Psoas muscle (tissue), 8 donors: ENCODE results near the gene SYVN1. TPM values are rescaled to one million over a fixed set of nuclear protein-coding genes. Genes with fewer than 3 reads are reported as not detected.

Experiments
- ATAC-seq, 4 donors: fragments of 200-7000 bp; cut with Tn5 transposase; one replicate each; pipeline ENCODE4 v1.9.1; 2020; ENCODE audit warnings: moderate library complexity in 3 of 4, mild to moderate bottlenecking in 2 of 4
- DNase-seq, 2 donors: peaks; one replicate each; pipeline ENCODE4 v3.0.0-alpha.2; 2020
- H3K27ac ChIP-seq: fragments of 200-600 bp; one replicate; pipeline ENCODE4 v1.8.0; 2022
- H3K27me3 ChIP-seq, 3 donors: fragments of 200-600 bp in 1 of 3; one replicate each; pipeline versions ENCODE4 v1.6.1 to v1.8.0; 2013 to 2022; ENCODE audit warnings: low read length in 2 of 3, mild to moderate bottlenecking in 2 of 3, moderate library complexity in 1 of 3; ENCODE audit not compliant: insufficient read depth in 3 of 3
- H3K36me3 ChIP-seq, 2 donors: fragments of 200-600 bp in 1 of 2; one replicate each; pipeline versions ENCODE4 v1.6.1 to v1.8.0; 2013 to 2022; ENCODE audit warnings: low read depth in 1 of 2, mild to moderate bottlenecking in 1 of 2, moderate library complexity in 1 of 2; ENCODE audit not compliant: insufficient read depth in 1 of 2
- H3K4me1 ChIP-seq: fragments of 200-600 bp; one replicate; pipeline ENCODE4 v1.8.0; 2022
- H3K4me3 ChIP-seq: fragments of 200-600 bp; one replicate; pipeline ENCODE4 v1.8.0; 2022; ENCODE audit warnings: mild to moderate bottlenecking
- H3K9me3 ChIP-seq: fragments of 200-600 bp; one replicate; pipeline ENCODE4 v1.8.0; 2022
- WGBS, 3 donors: extraction: QIAGEN DNeasy Blood & Tissue Kit; methylation state at CpG; one replicate each; pipeline versions ENCODE4 v1.1.6 to v1.1.7; 2013; 5-methylcytosine and 5-hydroxymethylcytosine counted together
- intact Hi-C, 2 donors: fragments of 100-400 bp; cut with DNase I; formaldehyde crosslinking; loops; one replicate each; pipeline versions ENCODE4 v1.11.0 to v1.14.2; 2022
- polyA plus RNA-seq, 3 donors: library from polyadenylated mRNA; stranded (reverse); fragments of 200-250 nt; gene quantifications; one replicate each; pipeline ENCODE4 v1.2.3, GENCODE V29; 2013
- total RNA-seq, 4 donors: library from RNA; stranded (reverse); fragmentation: NEBNext Ultra II Directional in 2 of 4; extraction: Animal tissue kit (Norgen Biotek cat#: 25700) in 2 of 4; gene quantifications; one replicate each; pipeline versions ENCODE4 v1.2.1 to v1.2.4, GENCODE V29; 2021 to 2023
- TF ChIP-seq, protein P1 (sequence below): fragments of 200-600 bp; IDR thresholded peaks from one replicate; pipeline ENCODE4 v1.8.0; 2022; ENCODE audit warnings: antibody characterized with exemption
- donor health status: healthy with polysubstance abuse.
- donor health status: DM: no; HTN: no; CAD: no; lungs with moderate emphysema.
- donor health status: Bipolar disorder and iron deficiency.
- donor health status: healthy.
- donor health status: DM: yes; HTN: yes; CAD: no.
- donor health status: DM: no; HTN: no; CAD: no.
- donor health status: DM: no; HTN: no; CAD: no.
- donor health status: DM: yes; HTN: yes; CAD: no.

SYVN1 gene
- total and polyA plus RNA-seq, 7 donors: 20.2 to 56.1 (median 29.3) TPM

DNA sequence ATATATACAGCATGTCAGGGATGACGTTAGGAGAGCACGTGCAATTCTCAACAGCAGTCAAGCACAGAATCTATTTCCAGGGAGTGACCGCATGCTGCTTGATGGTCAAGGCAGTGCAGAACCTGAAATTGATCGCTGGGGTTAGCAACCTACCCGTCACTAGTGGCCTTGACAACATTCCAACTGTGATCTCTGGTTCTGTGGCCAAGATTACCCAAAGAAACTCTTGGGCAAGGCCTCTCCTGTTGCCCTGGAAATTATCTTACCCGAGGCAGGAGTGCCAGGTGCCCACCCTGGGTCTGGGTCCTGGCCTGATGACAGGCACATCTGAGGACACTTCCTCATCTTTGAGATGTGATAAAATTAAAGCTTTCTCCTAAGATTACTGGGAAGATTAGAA, 20.5 kb downstream of the SYVN1 start:
- peak overlapping the region; percentile 15 for H3K27ac ChIP-seq
- no peaks in the 10 kb centered on the region for H3K27me3 ChIP-seq
- TF ChIP-seq, protein P1, sequence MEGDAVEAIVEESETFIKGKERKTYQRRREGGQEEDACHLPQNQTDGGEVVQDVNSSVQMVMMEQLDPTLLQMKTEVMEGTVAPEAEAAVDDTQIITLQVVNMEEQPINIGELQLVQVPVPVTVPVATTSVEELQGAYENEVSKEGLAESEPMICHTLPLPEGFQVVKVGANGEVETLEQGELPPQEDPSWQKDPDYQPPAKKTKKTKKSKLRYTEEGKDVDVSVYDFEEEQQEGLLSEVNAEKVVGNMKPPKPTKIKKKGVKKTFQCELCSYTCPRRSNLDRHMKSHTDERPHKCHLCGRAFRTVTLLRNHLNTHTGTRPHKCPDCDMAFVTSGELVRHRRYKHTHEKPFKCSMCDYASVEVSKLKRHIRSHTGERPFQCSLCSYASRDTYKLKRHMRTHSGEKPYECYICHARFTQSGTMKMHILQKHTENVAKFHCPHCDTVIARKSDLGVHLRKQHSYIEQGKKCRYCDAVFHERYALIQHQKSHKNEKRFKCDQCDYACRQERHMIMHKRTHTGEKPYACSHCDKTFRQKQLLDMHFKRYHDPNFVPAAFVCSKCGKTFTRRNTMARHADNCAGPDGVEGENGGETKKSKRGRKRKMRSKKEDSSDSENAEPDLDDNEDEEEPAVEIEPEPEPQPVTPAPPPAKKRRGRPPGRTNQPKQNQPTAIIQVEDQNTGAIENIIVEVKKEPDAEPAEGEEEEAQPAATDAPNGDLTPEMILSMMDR: no peak
- no peak for DNase-seq
- H3K9me3 ChIP-seq: no peaks in the 10 kb centered on the region
- no peak overlapping the region for H3K4me3 ChIP-seq
- peaks cover 31% of the 10 kb centered on the region for H3K4me1 ChIP-seq
- peaks cover 3 to 33% of the 10 kb centered on the region in 2 donors for H3K36me3 ChIP-seq
- intact Hi-C loops: loop anchor here (5.0 to 10.0 kb wide), 2 partner anchors 102 to 269 kb away; partner anchors contain the start of genes ARL2 (in 1 of the 2) and CDC42BPG (in 1 of the 2)
- no peak for ATAC-seq
- WGBS, 3 donors: 62 to 76% (median 71%) methylated on average over 6 of the region's 6 CpGs

DNA sequence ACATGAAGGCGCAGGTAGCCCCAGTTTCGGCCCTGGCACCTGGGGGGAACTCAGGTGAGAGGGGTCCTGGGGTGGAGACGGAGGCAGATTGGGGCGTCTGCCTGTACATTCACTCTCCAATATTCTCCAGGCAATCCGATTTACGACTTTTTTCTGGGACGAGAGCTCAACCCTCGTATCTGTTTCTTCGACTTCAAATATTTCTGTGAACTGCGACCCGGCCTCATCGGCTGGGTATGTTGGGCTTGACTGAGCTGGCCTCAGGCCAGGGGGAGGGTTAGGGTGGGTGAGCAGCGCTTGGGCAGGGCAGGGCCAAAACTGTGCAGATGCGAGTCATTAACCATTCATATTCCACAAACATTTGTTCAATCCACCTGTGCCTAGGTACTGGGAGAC, 21.0 kb downstream of the SYVN1 start:
- 20 to 24% (median 23%) methylated on average over 14 of the region's 14 CpGs for WGBS, 3 donors
- Histone ChIP-seq H3K9me3 (no peaks in the 10 kb centered on the region), H3K27me3 (no peaks in the 10 kb centered on the region), H3K4me1 (peaks cover 31% of the 10 kb centered on the region), H3K4me3 (peak overlapping the region; percentile 73), H3K36me3 (peaks cover 0 to 33% of the 10 kb centered on the region in 2 donors), H3K27ac (peak overlapping the region; percentile 15)
- DNase-seq (no peak), ATAC-seq (no peak)
- intact Hi-C loops: loop anchor here (5.0 to 10.0 kb wide), 2 partner anchors 101 to 269 kb away; partner anchors contain the start of genes ARL2 (in 1 of the 2) and CDC42BPG (in 1 of the 2)
- TF ChIP-seq, protein P1: no peak

DNA sequence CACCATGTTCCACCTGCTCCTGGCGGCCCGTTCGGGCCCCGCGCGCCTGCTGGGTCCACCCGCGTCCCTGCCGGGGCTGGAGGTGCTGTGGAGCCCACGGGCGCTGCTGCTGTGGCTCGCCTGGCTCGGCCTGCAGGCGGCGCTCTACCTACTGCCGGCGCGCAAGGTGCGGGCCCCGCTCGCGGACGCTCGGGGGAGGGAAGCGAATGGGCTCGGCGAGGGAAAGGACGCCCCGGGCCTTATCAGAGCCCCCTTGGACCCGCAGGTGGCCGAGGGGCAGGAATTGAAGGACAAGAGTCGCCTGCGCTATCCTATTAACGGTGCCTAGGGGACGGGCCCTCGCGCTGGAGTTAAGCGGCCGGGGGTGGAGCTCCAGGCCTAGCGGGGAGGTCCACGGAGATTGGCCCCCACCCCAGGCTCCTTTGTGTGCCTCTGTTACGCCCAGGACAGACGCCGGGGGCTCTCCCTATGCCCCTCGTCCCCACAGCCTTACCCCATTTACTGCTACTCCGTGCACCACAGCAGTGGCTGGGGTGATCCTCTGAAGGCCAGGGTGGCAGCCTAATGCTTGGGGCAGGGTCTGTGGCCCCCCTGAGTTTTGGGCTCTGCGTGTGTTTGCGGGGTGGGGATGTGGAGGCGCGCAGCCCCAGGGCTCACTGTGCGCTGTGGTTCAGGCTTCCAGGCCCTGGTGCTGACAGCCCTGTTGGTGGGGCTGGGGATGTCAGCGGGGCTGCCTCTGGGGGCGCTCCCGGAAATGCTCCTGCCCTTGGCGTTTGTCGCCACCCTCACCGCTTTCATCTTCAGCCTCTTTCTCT, 21.6 kb downstream of the SYVN1 start:
- DNase-seq (peak; percentile 67 to 86), ATAC-seq (peak; percentile 56 to 73 (median 68))
- Histone ChIP-seq H3K4me3 (peak overlapping the region; percentile 73), H3K36me3 (peaks cover 0 to 33% of the 10 kb centered on the region in 2 donors), H3K27ac (peak overlapping the region; percentile 68), H3K4me1 (peaks cover 31% of the 10 kb centered on the region), H3K9me3 (no peaks in the 10 kb centered on the region), H3K27me3 (no peaks in the 10 kb centered on the region)
- intact Hi-C loops: loop anchor here (5.0 to 10.0 kb wide), 2 partner anchors 100 to 268 kb away; partner anchors contain the start of genes ARL2 (in 1 of the 2) and CDC42BPG (in 1 of the 2)
- 3 to 4% (median 4%) methylated on average over 45 to 57 of the region's 57 CpGs for WGBS, 3 donors
- TF ChIP-seq, protein P1: peak; percentile 83

DNA sequence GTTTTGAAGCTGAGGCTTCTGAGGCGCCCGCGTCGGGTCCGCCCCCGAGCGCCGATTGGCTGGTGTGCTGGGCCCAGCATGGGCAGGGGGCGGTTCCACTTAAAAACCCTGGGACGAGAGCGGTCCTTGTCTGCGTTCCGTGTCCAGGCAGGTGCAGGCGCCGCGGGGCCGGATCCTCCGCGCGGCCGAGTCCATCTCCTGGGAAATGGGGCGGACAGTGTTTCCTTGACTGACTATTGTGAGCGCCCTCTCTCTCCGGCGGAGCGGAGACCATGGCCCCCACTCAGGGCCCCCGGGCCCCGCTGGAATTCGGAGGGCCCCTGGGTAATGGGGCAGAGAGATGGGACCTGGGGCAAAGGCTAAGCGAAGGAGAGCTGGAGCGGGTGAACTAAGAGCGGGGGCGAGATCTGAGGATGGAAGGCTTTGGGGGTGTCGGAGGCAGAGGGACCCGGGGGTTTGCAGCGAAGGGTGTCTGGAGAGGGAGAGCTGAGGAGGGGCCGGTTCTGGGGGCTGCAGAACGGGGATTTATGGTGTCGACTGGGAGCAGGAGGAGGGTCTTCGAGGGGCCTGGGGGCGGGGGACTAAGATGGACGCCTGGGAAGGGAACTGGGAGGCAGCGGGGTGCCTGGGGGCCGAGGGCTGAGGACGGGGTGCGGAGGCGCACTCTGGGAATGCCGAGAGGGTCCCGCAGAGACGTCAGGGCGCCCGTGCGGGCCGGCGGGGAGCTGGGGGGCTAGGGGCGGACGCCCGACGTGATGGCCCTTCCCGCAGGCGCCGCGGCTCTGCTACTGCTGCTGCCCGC, 22.4 kb downstream of the SYVN1 start, which contains the start of gene TM7SF2:
Gene TM7SF2 (plus strand): TSS at position 129 of the 802 bp plus-strand sequence. CDS start 144 bp downstream, at position 273.
- Histone ChIP-seq H3K4me1 (peaks cover 31% of the 10 kb centered on the region), H3K27ac (peak within 1 kb of the TSS; percentile 68), H3K9me3 (no peaks in the 10 kb centered on the region), H3K36me3 (peaks cover 0 to 35% of the 10 kb centered on the region in 2 donors), H3K4me3 (peak within 1 kb of the TSS; percentile 73), H3K27me3 (no peaks in the 10 kb centered on the region)
- DNase-seq: peak; percentile 96 to 97
- TF ChIP-seq, protein P1: no peak
- WGBS, 3 donors: 0 to 2% (median 1%) methylated on average over 45 to 64 of the region's 64 CpGs
- intact Hi-C loops: loop anchor here (2.0 to 10.0 kb wide), 3 partner anchors 69 to 267 kb away; partner anchors contain the start of genes ARL2 (in 1 of the 2), CAPN1 (in 1 of the 2) and CDC42BPG (in 1 of the 2)
- ATAC-seq: peak; percentile 85 to 92 (median 90)
